ENCODE data around the gene GPX2.

GRCh38 chr14:64958743-64959142 is 16.2 kb upstream of the GPX2 start:
- TF ChIP-seq CTCF (IDR thresholded peaks at IDR 0.05) = no peak
- no peak for TF ChIP-seq POLR2AphosphoS5 (IDR thresholded peaks at IDR 0.05; ENCODE audit: low read depth, low read length)

All from Panc1 (cell line).